Ecto neural progenitor cell (in vitro differentiated cells): ENCODE measurements around the gene FOXR1.
A peak's percentile ranks its signal among the peaks of the same experiment; 100 is the strongest.
"Not testable (repeated sequence)": the region's sequence is repeated elsewhere in the genome, so short reads cannot be mapped to it uniquely, and the experiment has no call there.

Experiments used
- DNase-seq: peaks from one replicate; pipeline ENCODE4 v3.0.0-alpha.2; 2018; ENCODE audit warnings: low spot score

FOXR1 gene

GRCh38 chr11:118997627-118998387, 26.2 kb downstream of the FOXR1 start, which contains the start of gene CENATAC:
CENATAC (plus strand) TSS chr11:118998138; CDS start chr11:118998198, 60 bp downstream.
- DNase-seq = peak; percentile 98

GRCh38 chr11:118998388-118998717, 26.8 kb downstream of the FOXR1 start:
- DNase-seq = no peak

- no peak for DNase-seq
Measured at GRCh38 chr11:118998822-118999221, 27.3 kb downstream of the FOXR1 start.

- DNase-seq = no peak
Measured at GRCh38 chr11:119000906-119001305, 29.3 kb downstream of the FOXR1 start.

GRCh38 chr11:119006656-119007055, 35.1 kb downstream of the FOXR1 start:
- DNase-seq = no peak

GRCh38 chr11:119011476-119012053, 40.0 kb downstream of the FOXR1 start:
- no peak for DNase-seq

GRCh38 chr11:119012629-119013170, 41.1 kb downstream of the FOXR1 start:
- DNase-seq = no peak

- no peak for DNase-seq
Measured at GRCh38 chr11:119014209-119014924, 42.8 kb downstream of the FOXR1 start.

- no peak for DNase-seq
Measured at GRCh38 chr11:119015054-119015611, 43.6 kb downstream of the FOXR1 start.

- DNase-seq = no peak
Measured at GRCh38 chr11:119016216-119017009, 44.9 kb downstream of the FOXR1 start.

GRCh38 chr11:119017377-119017776, 45.8 kb downstream of the FOXR1 start:
- not testable (repeated sequence) for DNase-seq

- peak; percentile 95 for DNase-seq
Measured at GRCh38 chr11:119018074-119018938, 46.7 kb downstream of the FOXR1 start, which contains the start of the genes RPS25 and TRAPPC4. RPS25 (minus strand) TSS chr11:119018343; CDS start chr11:119018284, 59 bp downstream. TRAPPC4 (plus strand) TSS chr11:119018766; CDS start chr11:119018796, 30 bp downstream.

GRCh38 chr11:119019996-119020395, 48.4 kb downstream of the FOXR1 start:
- DNase-seq = no peak

GRCh38 chr11:119021631-119022030, 50.1 kb downstream of the FOXR1 start:
- no peak for DNase-seq

- no peak for DNase-seq
Measured at GRCh38 chr11:119023741-119024140, 52.2 kb downstream of the FOXR1 start.

GRCh38 chr11:119024430-119025098, 53.0 kb downstream of the FOXR1 start:
- no peak for DNase-seq

- no peak for DNase-seq
Measured at GRCh38 chr11:119025099-119025473, 53.5 kb downstream of the FOXR1 start.

GRCh38 chr11:119025541-119025940, 54.0 kb downstream of the FOXR1 start:
- DNase-seq = no peak

- DNase-seq = no peak
Measured at GRCh38 chr11:119025978-119026766, 54.6 kb downstream of the FOXR1 start.
